Urothelium cell line (cell line): ENCODE results near the gene CEP72.
A peak's percentile ranks its signal among the peaks of the same experiment; 100 is the strongest.

ENCODE experiments used
- DNase-seq: peaks from one replicate; pipeline ENCODE4 v3.0.0; 2011; ENCODE audit warnings: low spot score, mixed read lengths
- FAIRE-seq: peaks from 2 replicates; lab custom pipeline; 2011; peaks lifted over from hg19 to GRCh38; lab: Jason Lieb, UNC

Gene CEP72

GRCh38 chr5:634191-634590 lies 22.1 kb downstream of the CEP72 start:
- DNase-seq = no peak
- FAIRE-seq = no peak

- FAIRE-seq (no peak), DNase-seq (no peak)
These were observed 23.3 kb downstream of the CEP72 start for GRCh38 chr5:635306-636055.

- FAIRE-seq (peak; percentile 90), DNase-seq (no peak)
These were observed 24.8 kb downstream of the CEP72 start for GRCh38 chr5:636951-637350.

GRCh38 chr5:637581-638450 lies 25.7 kb downstream of the CEP72 start:
- FAIRE-seq (no peak), DNase-seq (no peak)

- DNase-seq = no peak
- no peak for FAIRE-seq
These were observed 26.5 kb downstream of the CEP72 start for GRCh38 chr5:638501-639252.

GRCh38 chr5:639253-639530 lies 27.1 kb downstream of the CEP72 start:
- FAIRE-seq (no peak), DNase-seq (no peak)

- FAIRE-seq (no peak), DNase-seq (no peak)
These were observed 27.6 kb downstream of the CEP72 start for GRCh38 chr5:639584-640213.

GRCh38 chr5:640461-641330 lies 28.6 kb downstream of the CEP72 start:
- FAIRE-seq (peak; percentile 17), DNase-seq (no peak)

GRCh38 chr5:641331-641765 lies 29.2 kb downstream of the CEP72 start:
- FAIRE-seq = no peak
- no peak for DNase-seq

GRCh38 chr5:642481-642880 lies 30.3 kb downstream of the CEP72 start:
- no peak for FAIRE-seq

GRCh38 chr5:643351-643801 lies 31.2 kb downstream of the CEP72 start:
- FAIRE-seq (no peak), DNase-seq (no peak)

More at GRCh38 chr5:642481-642880, 30.3 kb downstream of the CEP72 start:
- no peak for DNase-seq

- DNase-seq (no peak), FAIRE-seq (no peak)
These were observed 31.7 kb downstream of the CEP72 start for GRCh38 chr5:643811-644271.

GRCh38 chr5:644509-644908 lies 32.4 kb downstream of the CEP72 start:
- DNase-seq (no peak), FAIRE-seq (peak; percentile 40)

- DNase-seq = no peak
- no peak for FAIRE-seq
These were observed 32.8 kb downstream of the CEP72 start for GRCh38 chr5:644971-645370.

GRCh38 chr5:645421-645820 lies 33.3 kb downstream of the CEP72 start:
- FAIRE-seq (no peak), DNase-seq (no peak)

- no peak for DNase-seq
- no peak for FAIRE-seq
These were observed 34.5 kb downstream of the CEP72 start for GRCh38 chr5:646396-647201.

GRCh38 chr5:647311-647710 lies 35.2 kb downstream of the CEP72 start:
- no peak for DNase-seq
- FAIRE-seq = no peak

GRCh38 chr5:647727-648126 lies 35.6 kb downstream of the CEP72 start:
- FAIRE-seq (no peak), DNase-seq (no peak)
